B cell (primary cell): ENCODE measurements around the gene NPHP4.

Experiments
- CTCF ChIP-seq: fragments of 200-600 bp; IDR thresholded peaks from one replicate; pipeline ENCODE4 v1.8.0; 2022; ENCODE audit warnings: antibody characterized with exemption, mild to moderate bottlenecking
- EZH2 ChIP-seq: IDR thresholded peaks from 2 replicates; pipeline ENCODE4 v1.6.1; 2012; ENCODE audit warnings: borderline replicate concordance, low read depth, mild to moderate bottlenecking, moderate library complexity, low read length; ENCODE audit not compliant: insufficient read depth, poor library complexity, severe bottlenecking

DNA sequence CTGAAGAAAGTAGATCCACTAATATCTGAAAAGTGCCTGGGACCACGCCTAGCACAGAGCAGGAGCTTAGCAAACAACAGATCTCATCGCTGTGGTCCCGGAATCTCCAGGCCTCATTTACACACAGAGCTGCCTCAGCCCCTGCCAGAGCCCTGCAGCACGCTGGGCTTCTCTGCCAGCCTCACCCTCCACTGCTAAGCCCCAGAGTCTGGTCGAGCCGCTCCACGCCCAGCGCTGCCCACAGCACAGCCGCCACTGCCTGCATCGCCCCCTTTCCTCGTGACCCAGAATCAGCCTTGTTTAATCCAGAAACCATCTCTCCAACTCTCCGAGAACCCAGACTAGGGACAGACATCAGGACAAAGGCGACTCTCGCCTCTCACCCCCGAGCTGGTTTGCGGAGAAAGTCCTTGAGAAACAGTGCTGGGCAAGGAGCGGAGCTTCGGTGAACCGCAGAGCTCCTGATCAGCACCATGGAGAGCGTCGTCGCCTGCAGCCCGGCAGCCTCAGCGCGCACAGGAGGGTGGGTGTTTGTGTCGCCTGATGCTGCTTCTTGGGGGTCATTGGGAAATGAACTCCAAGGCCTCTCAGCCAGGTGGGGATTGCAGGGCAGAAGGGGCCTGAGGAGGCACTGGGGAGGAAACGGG, 145.1 kb downstream of the NPHP4 start:
- TF ChIP-seq CTCF (no peak), EZH2 (no peak)
